A549 (cell line): Measurements from ENCODE around the gene ARMH1. TPM values are rescaled to one million over a fixed set of nuclear protein-coding genes. Genes with fewer than 3 reads are reported as not detected.
A peak's percentile ranks its signal among the peaks of the same experiment; 100 is the strongest.

Experiments
- ATAC-seq, 2 experiments: fragments of 200-7000 bp in 1 of 2; fragments of >200 bp in 1 of 2; cut with Nextera tagmentation in 1 of 2; cut with Tn5 transposase in 1 of 2; 3 replicates each; pipeline versions ENCODE4 v1.8.0 to v1.9.1; 2018 to 2020; ENCODE audit warnings: mild to moderate bottlenecking in 1 of 2, moderate library complexity in 1 of 2
- CTCF ChIA-PET: fragments of 300-600 bp; sonication (Branson Sonifier 250); formaldehyde crosslinking; extraction: SDS; loops from one replicate; lab custom pipeline; 2021; ENCODE audit warnings: antibody characterized with exemption, inconsistent platforms; lab: Yijun Ruan, JAX
- POLR2A ChIA-PET: fragments of 350-600 bp; formaldehyde crosslinking; extraction: SDS; loops from one replicate; lab custom pipeline; 2021; ENCODE audit warnings: antibody characterized with exemption, inconsistent platforms; lab: Yijun Ruan, JAX
- DNase-seq, 2 experiments: peaks; one replicate each; pipeline versions ENCODE4 v3.0.0 to v3.0.0-alpha.2; 2011 to 2016; ENCODE audit warnings: low read depth in 1 of 2, low spot score in 1 of 2
- FAIRE-seq: peaks from 2 replicates; lab custom pipeline; 2011; peaks lifted over from hg19 to GRCh38; lab: Jason Lieb, UNC
- H3K27ac ChIP-seq, 2 experiments: fragments of >200 bp; sonication (Bioruptor Twin); formaldehyde crosslinking; 3 replicates each; pipeline ENCODE4 v1.5.1; 2016 to 2017
- H3K4me1 ChIP-seq: fragments of >200 bp; sonication (Bioruptor Twin); formaldehyde crosslinking; 3 replicates; pipeline ENCODE4 v1.6.1; 2016
- H3K4me2 ChIP-seq: fragments of >200 bp; sonication (Bioruptor Twin); formaldehyde crosslinking; 3 replicates; pipeline ENCODE4 v1.6.1; 2016
- H3K4me3 ChIP-seq: fragments of >200 bp; sonication (Bioruptor Twin); formaldehyde crosslinking; 3 replicates; pipeline ENCODE4 v1.5.1; 2016
- H3K9me3 ChIP-seq: fragments of >200 bp; sonication (Bioruptor Twin); formaldehyde crosslinking; 3 replicates; pipeline ENCODE4 v1.6.1; 2016
- BHLHE40 ChIP-seq: IDR thresholded peaks from 2 replicates; pipeline ENCODE4 v1.6.1; 2012; ENCODE audit warnings: low read depth, low read length, inconsistent platforms
- CBX2 ChIP-seq: fragments of 200-600 bp; sonication (generic); IDR thresholded peaks from 2 replicates; pipeline ENCODE4 v1.6.1; 2016; ENCODE audit warnings: low read depth, mild to moderate bottlenecking, borderline replicate concordance
- CBX8 ChIP-seq: fragments of 200-600 bp; sonication (generic); IDR thresholded peaks from 2 replicates; pipeline ENCODE4 v1.6.1; 2016
- CEBPB ChIP-seq, 2 experiments: fragments of >200 bp in 1 of 2; sonication (Bioruptor Twin) in 1 of 2; formaldehyde crosslinking in 1 of 2; IDR thresholded peaks; 2 replicates each; pipeline ENCODE4 v1.6.1; 2012 to 2016
- EHF ChIP-seq: fragments of 250-450 bp; sonication (Bioruptor Pico); IDR thresholded peaks from 2 replicates; pipeline ENCODE4 v1.5.0; 2020; ENCODE audit warnings: mild to moderate bottlenecking
- EP300 ChIP-seq, 2 experiments: fragments of >200 bp; sonication (Bioruptor Twin); formaldehyde crosslinking; IDR thresholded peaks; 2 replicates in 1 of 2; 3 replicates in 1 of 2; pipeline ENCODE4 v1.6.1; 2016 to 2017
- ESRRA ChIP-seq: fragments of 150-350 bp; IDR thresholded peaks from 2 replicates; pipeline ENCODE4 v1.6.1; 2014; ENCODE audit warnings: mild to moderate bottlenecking, low read length, borderline replicate concordance
- FOXS1 ChIP-seq: fragments of 250-450 bp; sonication (Bioruptor Pico); IDR thresholded peaks from 2 replicates; pipeline ENCODE4 v1.5.0; 2020; ENCODE audit warnings: mild to moderate bottlenecking, moderate library complexity
- GATA3 ChIP-seq: IDR thresholded peaks from 2 replicates; pipeline ENCODE4 v1.6.1; 2012; ENCODE audit warnings: borderline replicate concordance
- HEYL ChIP-seq: fragments of 250-450 bp; sonication (Bioruptor Pico); IDR thresholded peaks from 2 replicates; pipeline ENCODE4 v1.8.0; 2021; ENCODE audit warnings: mild to moderate bottlenecking, moderate library complexity
- HMGXB4 ChIP-seq: fragments of 250-450 bp; sonication (Bioruptor Pico); IDR thresholded peaks from 2 replicates; pipeline ENCODE4 v1.5.0; 2021; ENCODE audit warnings: mild to moderate bottlenecking, moderate library complexity, borderline replicate concordance
- HOXA7 ChIP-seq: fragments of 250-450 bp; sonication (Bioruptor Pico); IDR thresholded peaks from 2 replicates; pipeline ENCODE4 v1.5.0; 2020; ENCODE audit warnings: mild to moderate bottlenecking, moderate library complexity
- HOXB13 ChIP-seq: fragments of 250-450 bp; sonication (Bioruptor Pico); IDR thresholded peaks from 2 replicates; pipeline ENCODE4 v1.5.0; 2020; ENCODE audit warnings: low read depth, mild to moderate bottlenecking, moderate library complexity
- HOXB5 ChIP-seq: fragments of 250-450 bp; sonication (Bioruptor Pico); IDR thresholded peaks from 2 replicates; pipeline ENCODE4 v1.5.0; 2020; ENCODE audit warnings: mild to moderate bottlenecking, moderate library complexity
- JUN ChIP-seq, 2 experiments: fragments of >200 bp; sonication (Bioruptor Twin); formaldehyde crosslinking; IDR thresholded peaks; 2 replicates in 1 of 2; 3 replicates in 1 of 2; pipeline ENCODE4 v1.6.1; 2016 to 2017
- JUNB ChIP-seq: fragments of >200 bp; sonication (Bioruptor Twin); formaldehyde crosslinking; IDR thresholded peaks from 2 replicates; pipeline ENCODE4 v1.6.1; 2016
- KDM5A ChIP-seq: fragments of 200-600 bp; sonication (generic); IDR thresholded peaks from 2 replicates; pipeline ENCODE4 v1.6.1; 2016; ENCODE audit warnings: antibody characterized with exemption, mild to moderate bottlenecking
- MYC ChIP-seq: IDR thresholded peaks from 2 replicates; pipeline ENCODE4 v1.6.1; 2012; ENCODE audit warnings: mild to moderate bottlenecking, inconsistent platforms, low read length, improper control_type of control experiment, borderline replicate concordance
- NFE2L2 ChIP-seq: fragments of 150-350 bp; conservative IDR thresholded peaks from 2 replicates; pipeline ENCODE4 v1.6.1; 2014; ENCODE audit warnings: low read length
- NR3C1 ChIP-seq: fragments of >200 bp; sonication (Bioruptor Twin); formaldehyde crosslinking; IDR thresholded peaks from 3 replicates; pipeline ENCODE4 v1.6.1; 2017
- PBX3 ChIP-seq: IDR thresholded peaks from 2 replicates; pipeline ENCODE4 v1.6.1; 2012
- PHF8 ChIP-seq: fragments of 200-600 bp; sonication (generic); IDR thresholded peaks from 2 replicates; pipeline ENCODE4 v1.6.1; 2016; ENCODE audit warnings: low read depth, mild to moderate bottlenecking, antibody characterized with exemption, moderate library complexity, borderline replicate concordance
- POLR2A ChIP-seq: IDR thresholded peaks from 2 replicates; pipeline ENCODE4 v1.6.1; 2012; ENCODE audit warnings: mild to moderate bottlenecking, low read length
- POLR2AphosphoS2 ChIP-seq: conservative IDR thresholded peaks from 2 replicates; pipeline ENCODE4 v1.6.1; 2012; ENCODE audit warnings: low read length, improper control_type of control experiment, inconsistent platforms
- RCOR1 ChIP-seq: fragments of 150-350 bp; IDR thresholded peaks from 2 replicates; pipeline ENCODE4 v1.6.1; 2014; ENCODE audit warnings: antibody characterized with exemption, low read length, low read depth
- RFX5 ChIP-seq: fragments of 450-650 bp; IDR thresholded peaks from 2 replicates; pipeline ENCODE4 v1.7.1; 2014; ENCODE audit warnings: antibody characterized with exemption, mild to moderate bottlenecking, moderate library complexity
- RNF2 ChIP-seq: fragments of 200-600 bp; sonication (generic); IDR thresholded peaks from 2 replicates; pipeline ENCODE4 v1.6.1; 2016; ENCODE audit warnings: low read depth, mild to moderate bottlenecking, antibody characterized with exemption, moderate library complexity, borderline replicate concordance
- TP53 ChIP-seq: fragments of 250-450 bp; sonication (Bioruptor Pico); IDR thresholded peaks from 2 replicates; pipeline ENCODE4 v1.5.0; 2021; ENCODE audit warnings: mild to moderate bottlenecking, moderate library complexity
- ZNF302 ChIP-seq: fragments of 250-450 bp; sonication (Bioruptor Pico); IDR thresholded peaks from 2 replicates; pipeline ENCODE4 v1.9.0; 2021; ENCODE audit warnings: inconsistent platforms, mild to moderate bottlenecking, moderate library complexity
- WGBS: methylation state at CpG from one replicate; pipeline ENCODE4 v1.1.6; 2017; ENCODE audit errors: missing lambda C conversion rate; 5-methylcytosine and 5-hydroxymethylcytosine counted together
- polyA minus RNA-seq: library from RNA; depleted of rRNA, polyadenylated mRNA; stranded (reverse); fragments of >200 nt; gene quantifications from 2 replicates; pipeline ENCODE4 v1.2.3, GENCODE V29; 2011; rRNA and poly(A)+ RNA removed
- polyA plus RNA-seq, 4 experiments: library from polyadenylated mRNA; depleted of rRNA in 3 of 4; stranded (reverse); fragments of >200 nt; fragmentation: RNase III in 1 of 4; extraction: RNeasy Plus Mini Kit Qiagen cat#74134 plus additional on column Dnase treatment in 1 of 4; gene quantifications; 2 replicates in 3 of 4; 3 replicates in 1 of 4; pipeline ENCODE4 v1.2.3, GENCODE V29; 2011 to 2017
- TF ChIP-seq, protein P1 (sequence below): IDR thresholded peaks from 2 replicates; pipeline ENCODE4 v1.6.1; 2012
- TF ChIP-seq, protein P2 (sequence below): IDR thresholded peaks from 2 replicates; pipeline ENCODE4 v1.6.1; 2012; ENCODE audit warnings: low read depth, borderline replicate concordance
- TF ChIP-seq, protein P3 (sequence below): fragments of 250-450 bp; sonication (Bioruptor Pico); IDR thresholded peaks from 2 replicates; pipeline ENCODE4 v1.5.0; 2020; ENCODE audit warnings: low read depth, mild to moderate bottlenecking, moderate library complexity

Gene ARMH1
- polyA plus RNA-seq (2011; rRNA removed) (2.7 TPM in 2 replicates), polyA plus RNA-seq (2017; fragmentation: RNase III; extraction: RNeasy Plus Mini Kit Qiagen cat#74134 plus additional on column Dnase treatment) (1.3 to 2.4 TPM (median 1.7 TPM) in 3 replicates), polyA minus RNA-seq (1.1 and 1.9 TPM in 2 replicates)
- 0.61 and 0.66 TPM in 2 replicates for polyA plus RNA-seq (2012; cell fraction: cytosol; rRNA removed)
- polyA plus RNA-seq (2012; cell fraction: nucleus; rRNA removed) = 9.4 and 11.0 TPM in 2 replicates

DNA sequence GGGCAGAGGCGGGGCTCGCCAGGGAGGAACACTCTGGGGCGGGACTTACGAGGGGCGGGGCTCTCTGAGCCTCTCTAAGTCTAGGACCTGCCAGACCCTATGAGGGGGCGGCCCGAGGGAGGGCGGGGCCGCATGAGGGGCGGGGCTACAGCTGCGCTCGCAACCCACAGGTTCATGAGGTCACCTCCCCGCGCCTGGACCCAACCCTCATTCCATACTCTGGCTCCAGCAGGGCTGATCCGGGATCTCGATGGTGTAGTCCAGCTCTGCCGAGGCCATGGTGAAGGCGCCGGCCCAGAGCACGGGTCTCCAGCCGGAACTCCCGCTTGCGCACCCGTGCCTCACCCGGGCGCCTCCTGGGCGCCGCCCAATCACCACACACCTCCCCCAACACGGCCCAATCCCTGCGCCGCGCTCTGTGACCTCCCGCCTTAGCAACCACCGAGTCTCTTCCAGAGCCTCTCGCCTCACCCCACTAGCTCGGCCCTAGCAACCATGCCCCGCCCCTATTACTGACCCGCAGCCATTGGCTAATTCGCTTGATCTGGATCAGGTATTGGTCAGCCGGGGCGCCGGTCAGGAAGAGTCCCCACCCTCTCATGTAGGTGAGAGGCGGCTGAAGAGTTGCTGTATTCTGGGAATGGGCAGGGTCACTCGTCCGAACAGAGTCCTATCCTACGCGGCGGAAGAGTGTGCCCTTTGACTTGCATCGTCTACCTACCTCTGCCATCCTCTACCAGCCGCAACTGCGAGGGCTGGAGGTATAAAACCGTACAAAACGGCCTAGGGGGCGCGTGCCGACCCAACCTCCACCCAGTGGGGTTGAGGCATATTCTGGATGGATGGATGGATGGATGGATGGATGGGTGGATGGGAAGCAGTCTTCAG lies at the start of gene ARMH1, which contains the start of gene TMEM53:
Gene ARMH1 (plus strand): TSS at position 602 of the 888 bp plus-strand sequence. CDS start 14,984 bp downstream, outside the sequence.
Gene TMEM53 (minus strand): TSS at position 369 of the 888 bp plus-strand sequence. CDS start 90 bp downstream, at position 279.
- Histone ChIP-seq H3K9me3 (no peaks in the 10 kb centered on the region), H3K4me1 (peaks cover 25% of the 10 kb centered on the region), H3K27ac (peak within 1 kb of the TSS; percentile 90 to 95), H3K4me3 (peak within 1 kb of the TSS; percentile 57), H3K4me2 (peak within 1 kb of the TSS; percentile 93)
- FAIRE-seq = no peak
- no peak for TF ChIP-seq CBX8
- TF ChIP-seq RCOR1 = no peak
- TF ChIP-seq NR3C1 = no peak
- TF ChIP-seq PHF8 = peak; percentile 62; the same call in 1 of the 2 replicates
- peak; percentile 54 for TF ChIP-seq POLR2A
- TF ChIP-seq BHLHE40 = peak; percentile 32; the same call in 1 of the 2 replicates
- TF ChIP-seq GATA3 = no peak
- TF ChIP-seq EHF (CRISPR knock-in tag) = no peak
- TF ChIP-seq PBX3 = peak; percentile 96
- TF ChIP-seq JUN (IDR thresholded peaks at IDR 0.05) = peak in 1 of 2 experiments; percentile 45; a peak in 2 of 5 replicates
- TF ChIP-seq, protein P1, sequence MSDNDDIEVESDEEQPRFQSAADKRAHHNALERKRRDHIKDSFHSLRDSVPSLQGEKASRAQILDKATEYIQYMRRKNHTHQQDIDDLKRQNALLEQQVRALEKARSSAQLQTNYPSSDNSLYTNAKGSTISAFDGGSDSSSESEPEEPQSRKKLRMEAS = peak; percentile 40; the same call in 1 of the 2 replicates
- TF ChIP-seq KDM5A = no peak
- TF ChIP-seq FOXS1 (CRISPR knock-in tag) = no peak
- TF ChIP-seq, protein P2, sequence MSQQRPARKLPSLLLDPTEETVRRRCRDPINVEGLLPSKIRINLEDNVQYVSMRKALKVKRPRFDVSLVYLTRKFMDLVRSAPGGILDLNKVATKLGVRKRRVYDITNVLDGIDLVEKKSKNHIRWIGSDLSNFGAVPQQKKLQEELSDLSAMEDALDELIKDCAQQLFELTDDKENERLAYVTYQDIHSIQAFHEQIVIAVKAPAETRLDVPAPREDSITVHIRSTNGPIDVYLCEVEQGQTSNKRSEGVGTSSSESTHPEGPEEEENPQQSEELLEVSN = no peak; the same call in 1 of the 2 replicates
- no peak for TF ChIP-seq CBX2
- TF ChIP-seq POLR2AphosphoS2 = no peak
- peak; percentile 76 for TF ChIP-seq RFX5
- no peak for TF ChIP-seq HOXB5 (CRISPR knock-in tag)
- ATAC-seq = peak; percentile 96 to 97
- ChIA-PET CTCF (interaction anchor here (0.5 to 7.2 kb wide), 6 partner anchors 9 to 43 kb away, joined by 3 to 34 read pairs (median 4); no protein-coding TSS in a partner anchor), POLR2A (interaction anchor here (0.6 to 2.2 kb wide), 11 partner anchors 9 to 56 kb away, joined by 3 to 28 read pairs (median 4); no protein-coding TSS in a partner anchor)
- WGBS = 0% methylated on average over 14 of the region's 56 CpGs
- DNase-seq = peak; percentile 96 to 98

GRCh38 chr1:44625348-44625747 lies 49.2 kb upstream of the ARMH1 start:
- Histone ChIP-seq H3K4me1 (peaks cover 11% of the 10 kb centered on the region; the same call in 1 of the 3 replicates), H3K9me3 (no peaks in the 10 kb centered on the region), H3K4me3 (no peak overlapping the region), H3K27ac (no peak overlapping the region), H3K4me2 (no peak overlapping the region)
- ChIA-PET CTCF (interaction anchor here (1.2 kb wide), 1 partner anchor 27 kb away, joined by 4 read pairs; no protein-coding TSS in a partner anchor), POLR2A (no interaction called here)
- FAIRE-seq = no peak
- no peak for DNase-seq
- WGBS = 77% methylated on average over 6 of the region's 7 CpGs
- ATAC-seq = no peak
- TF ChIP-seq EP300 (IDR thresholded peaks at IDR 0.05) (no peak), ESRRA (no peak), NFE2L2 (no peak), HOXB13 (CRISPR knock-in tag) (no peak), JUNB (no peak), NR3C1 (no peak), ZNF302 (CRISPR knock-in tag) (no peak), MYC (no peak), FOXS1 (CRISPR knock-in tag) (no peak), TP53 (CRISPR knock-in tag) (no peak), HEYL (CRISPR knock-in tag) (no peak), PHF8 (no peak), RNF2 (no peak), HMGXB4 (CRISPR knock-in tag) (no peak), CEBPB (IDR thresholded peaks at IDR 0.05) (no peak), HOXA7 (CRISPR knock-in tag) (no peak)
- TF ChIP-seq, protein P3, sequence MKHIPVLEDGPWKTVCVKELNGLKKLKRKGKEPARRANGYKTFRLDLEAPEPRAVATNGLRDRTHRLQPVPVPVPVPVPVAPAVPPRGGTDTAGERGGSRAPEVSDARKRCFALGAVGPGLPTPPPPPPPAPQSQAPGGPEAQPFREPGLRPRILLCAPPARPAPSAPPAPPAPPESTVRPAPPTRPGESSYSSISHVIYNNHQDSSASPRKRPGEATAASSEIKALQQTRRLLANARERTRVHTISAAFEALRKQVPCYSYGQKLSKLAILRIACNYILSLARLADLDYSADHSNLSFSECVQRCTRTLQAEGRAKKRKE (CRISPR knock-in tag) = no peak
